GM19468 (cell line): ENCODE results near the gene RAB30.
A peak's percentile ranks its signal among the peaks of the same experiment; 100 is the strongest.
"Not testable (repeated sequence)": the region's sequence is repeated elsewhere in the genome, so short reads cannot be mapped to it uniquely, and the experiment has no call there.

Experiments
- ATAC-seq: cut with Tn5 transposase; IDR thresholded peaks from one replicate; pipeline ENCODE4 v1.9.1; 2021; ENCODE audit warnings: mild to moderate bottlenecking, moderate library complexity, moderate number of reproducible peaks; ENCODE audit not compliant: unreplicated experiment; ENCODE audit errors: extremely low read depth

Gene RAB30

DNA sequence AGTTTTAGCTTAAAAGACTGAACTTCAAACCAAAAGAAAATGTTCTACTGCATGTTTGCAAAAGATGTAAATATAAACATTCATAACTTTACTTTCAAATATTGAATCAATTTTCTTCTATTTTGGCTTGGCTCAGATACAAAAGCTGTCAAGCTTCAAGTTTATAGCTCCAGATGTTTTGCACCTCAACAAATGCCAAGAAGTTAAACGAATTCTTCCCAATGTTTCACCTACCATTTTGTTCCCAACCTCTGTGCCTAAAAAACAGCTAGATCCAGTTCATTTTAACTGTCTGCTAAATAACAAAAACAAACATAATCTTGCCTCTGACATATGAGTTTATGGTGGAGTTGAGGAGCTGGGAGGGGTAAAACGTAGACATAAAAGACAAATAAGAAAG is 76.5 kb downstream of the RAB30 start:
- ATAC-seq = no peak

GRCh38 chr11:82994604-82995230 is 77.0 kb downstream of the RAB30 start:
- ATAC-seq = no peak

DNA sequence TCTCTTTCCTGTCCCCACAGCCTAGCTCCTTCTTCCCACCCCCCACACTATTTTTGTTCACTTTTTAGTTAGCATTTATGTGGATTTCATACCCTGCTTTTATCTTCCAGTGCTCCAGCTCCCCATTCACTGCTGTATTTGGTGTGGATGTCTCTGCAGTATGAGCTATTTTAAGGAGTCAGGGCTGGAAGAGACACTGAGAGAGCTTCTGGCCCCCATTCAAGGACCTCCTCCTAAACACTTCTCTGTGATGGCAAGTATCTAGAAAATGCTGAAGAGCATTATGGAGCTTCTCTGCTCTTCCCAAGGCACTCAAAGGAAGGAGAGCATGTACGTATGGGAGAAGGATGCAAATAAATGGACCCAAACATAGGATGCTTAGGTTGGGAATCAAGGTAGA is 79.5 kb downstream of the RAB30 start:
- no peak for ATAC-seq

GRCh38 chr11:82989628-82990404 is 81.9 kb downstream of the RAB30 start:
- ATAC-seq = no peak

- ATAC-seq = no peak
These were observed 82.6 kb downstream of the RAB30 start for GRCh38 chr11:82988936-82989627.

- no peak for ATAC-seq
These were observed 83.7 kb downstream of the RAB30 start for GRCh38 chr11:82987997-82988396.

- ATAC-seq = no peak
These were observed 85.3 kb downstream of the RAB30 start for GRCh38 chr11:82986446-82986845.

GRCh38 chr11:82981852-82982251 is 89.8 kb downstream of the RAB30 start:
- no peak for ATAC-seq

- no peak for ATAC-seq
These were observed 90.8 kb downstream of the RAB30 start for GRCh38 chr11:82980947-82981346.

DNA sequence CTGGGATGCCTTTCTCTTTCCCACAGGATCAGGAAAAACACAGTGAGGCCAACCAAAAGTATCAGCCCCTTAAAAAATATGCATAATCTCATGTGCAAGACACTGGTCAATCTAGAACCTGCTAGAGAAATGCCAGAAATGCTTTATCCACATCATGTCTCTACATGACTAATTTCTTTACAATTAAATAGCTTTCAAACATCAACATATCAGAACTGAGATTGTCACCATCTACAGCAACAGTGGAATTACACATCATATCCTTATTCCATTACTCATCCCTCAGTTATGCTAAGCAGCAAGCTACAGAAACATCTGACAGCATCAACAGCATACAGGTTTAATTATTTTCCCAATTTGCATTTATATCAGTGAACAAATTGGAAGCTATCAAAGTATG is 91.4 kb downstream of the RAB30 start:
- no peak for ATAC-seq

GRCh38 chr11:82979824-82980223 is 91.9 kb downstream of the RAB30 start:
- ATAC-seq = no peak

GRCh38 chr11:82978422-82979099 is 93.1 kb downstream of the RAB30 start:
- no peak for ATAC-seq

- no peak for ATAC-seq
These were observed 94.9 kb downstream of the RAB30 start for GRCh38 chr11:82976786-82977185.

- ATAC-seq = no peak
These were observed 95.8 kb downstream of the RAB30 start for GRCh38 chr11:82975882-82976281.

GRCh38 chr11:82974851-82975250 is 96.8 kb downstream of the RAB30 start:
- ATAC-seq = no peak

DNA sequence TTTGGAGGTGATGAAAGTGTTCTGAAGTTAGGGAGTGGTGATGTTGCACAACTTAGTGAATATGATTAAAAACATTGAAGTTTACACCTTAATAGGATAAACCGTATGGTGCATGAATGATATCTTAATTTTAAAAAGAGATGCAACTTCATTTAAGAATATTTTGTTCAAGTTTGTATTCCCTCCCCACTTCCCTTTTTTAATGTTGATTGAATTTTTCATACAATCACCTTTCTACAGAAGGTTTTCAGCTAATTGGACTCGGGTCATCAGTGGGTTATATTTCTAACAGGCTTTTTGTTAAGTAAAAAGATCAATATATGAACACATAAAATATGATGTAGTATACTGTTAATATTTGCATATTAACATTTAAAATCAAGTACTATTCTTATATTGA is 97.6 kb downstream of the RAB30 start:
- no peak for ATAC-seq

DNA sequence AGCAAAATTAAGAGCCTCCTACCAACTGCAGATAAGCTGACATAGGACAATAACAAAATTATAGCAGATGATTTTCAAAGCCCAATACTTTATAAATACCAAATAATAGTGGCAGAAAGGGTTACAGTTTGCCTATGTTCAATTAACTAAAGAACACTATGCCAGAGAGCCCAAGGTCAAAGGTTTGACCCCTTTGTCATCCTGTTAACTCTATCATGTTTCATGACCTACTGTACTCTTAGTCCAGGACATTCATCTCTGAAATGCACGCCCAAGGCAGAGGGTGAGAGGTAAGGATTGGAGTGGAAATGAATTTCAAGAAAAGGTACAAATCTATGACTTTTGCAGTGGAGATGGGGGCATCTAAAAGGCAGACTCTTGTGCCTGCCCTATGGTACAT is 99.6 kb downstream of the RAB30 start:
- no peak for ATAC-seq

GRCh38 chr11:82971519-82971946 is 100.2 kb downstream of the RAB30 start:
- not testable (repeated sequence) for ATAC-seq

GRCh38 chr11:82970507-82971083 is 101.1 kb downstream of the RAB30 start:
- ATAC-seq = not testable (repeated sequence)

- peak; percentile 95 for ATAC-seq
These were observed 101.9 kb downstream of the RAB30 start for GRCh38 chr11:82969811-82970210.
